H9 (cell line): ENCODE data around the gene GJA10. TPM values are rescaled to one million over a fixed set of nuclear protein-coding genes. Genes with fewer than 3 reads are reported as not detected.

Source experiments
- DNase-seq: peaks from one replicate; pipeline ENCODE4 v3.0.0-alpha.2; 2017
- H2AFZ ChIP-seq: one replicate; pipeline ENCODE4 v1.6.1; 2013; ENCODE audit warnings: mild to moderate bottlenecking, low read length, control low read depth, moderate library complexity
- H2AK5ac ChIP-seq: 2 replicates; pipeline ENCODE4 v1.6.1; 2013; ENCODE audit warnings: low read length, control low read depth, mixed read lengths; ENCODE audit not compliant: insufficient read length
- H2BK120ac ChIP-seq: one replicate; pipeline ENCODE4 v1.6.1; 2013; ENCODE audit warnings: low read depth, mild to moderate bottlenecking, low read length, control low read depth, inconsistent platforms; ENCODE audit not compliant: poor library complexity, severe bottlenecking
- H2BK12ac ChIP-seq: 2 replicates; pipeline ENCODE4 v1.6.1; 2013; ENCODE audit warnings: low read length, control low read depth, mixed read lengths, low read depth; ENCODE audit not compliant: insufficient read length
- H2BK15ac ChIP-seq: 2 replicates; pipeline ENCODE4 v1.6.1; 2013; ENCODE audit warnings: low read depth, low read length, control low read depth
- H2BK20ac ChIP-seq: one replicate; pipeline ENCODE4 v1.6.1; 2013; ENCODE audit warnings: low read depth, mild to moderate bottlenecking, low read length, control low read depth, inconsistent platforms; ENCODE audit not compliant: poor library complexity, severe bottlenecking
- H2BK5ac ChIP-seq: 2 replicates; pipeline ENCODE4 v1.6.1; 2013; ENCODE audit warnings: low read length, control low read depth, mixed read lengths; ENCODE audit not compliant: insufficient read length
- H3K14ac ChIP-seq: 2 replicates; pipeline ENCODE4 v1.6.1; 2013; ENCODE audit warnings: low read length, control low read depth; ENCODE audit not compliant: insufficient read depth
- H3K18ac ChIP-seq: 2 replicates; pipeline ENCODE4 v1.6.1; 2013; ENCODE audit warnings: low read depth, mild to moderate bottlenecking, mixed read lengths, low read length, control low read depth; ENCODE audit not compliant: insufficient read length
- H3K23ac ChIP-seq: 2 replicates; pipeline ENCODE4 v1.6.1; 2013; ENCODE audit warnings: low read length, control low read depth, mixed read lengths, low read depth; ENCODE audit not compliant: insufficient read length
- H3K23me2 ChIP-seq: 2 replicates; pipeline ENCODE4 v1.6.1; 2013; ENCODE audit warnings: low read depth, mild to moderate bottlenecking, mixed read lengths, low read length, control low read depth; ENCODE audit not compliant: insufficient read length, poor library complexity, severe bottlenecking
- H3K27ac ChIP-seq: 2 replicates; pipeline ENCODE4 v1.5.1; 2013; ENCODE audit warnings: low read length, control low read depth, mixed read lengths, low read depth; ENCODE audit not compliant: insufficient read length
- H3K27me3 ChIP-seq: 2 replicates; pipeline ENCODE4 v1.6.1; 2013; ENCODE audit warnings: low read length, control low read depth, inconsistent platforms; ENCODE audit not compliant: insufficient read depth
- H3K4ac ChIP-seq: 2 replicates; pipeline ENCODE4 v1.6.1; 2013; ENCODE audit warnings: low read depth, mild to moderate bottlenecking, control low read depth, inconsistent platforms, low read length, moderate library complexity
- H3K4me1 ChIP-seq: 2 replicates; pipeline ENCODE4 v1.6.1; 2013; ENCODE audit warnings: low read length, control low read depth, inconsistent platforms; ENCODE audit not compliant: insufficient read depth
- H3K4me2 ChIP-seq: 2 replicates; pipeline ENCODE4 v1.6.1; 2013; ENCODE audit warnings: low read length, control low read depth, mixed read lengths; ENCODE audit not compliant: insufficient read length, insufficient read depth
- H3K56ac ChIP-seq: 2 replicates; pipeline ENCODE4 v1.6.1; 2013; ENCODE audit warnings: low read depth, mild to moderate bottlenecking, mixed read lengths, low read length, control low read depth; ENCODE audit not compliant: insufficient read length
- H3K79me1 ChIP-seq: 2 replicates; pipeline ENCODE4 v1.6.1; 2013; ENCODE audit warnings: low read depth, mild to moderate bottlenecking, moderate library complexity, low read length, control low read depth, inconsistent platforms; ENCODE audit not compliant: insufficient read depth, poor library complexity, severe bottlenecking
- H3K79me2 ChIP-seq: 2 replicates; pipeline ENCODE4 v1.6.1; 2013; ENCODE audit warnings: low read length, control low read depth, inconsistent platforms; ENCODE audit not compliant: insufficient read depth
- H3K9ac ChIP-seq: 2 replicates; pipeline ENCODE4 v1.6.1; 2013; ENCODE audit warnings: low read length, control low read depth, mixed read lengths; ENCODE audit not compliant: insufficient read length; ENCODE audit errors: extremely low read depth
- H3K9me3 ChIP-seq: one replicate; pipeline ENCODE4 v1.6.1; 2013; ENCODE audit warnings: low read depth, low read length, inconsistent platforms; ENCODE audit not compliant: control insufficient read depth
- H3T11ph ChIP-seq: one replicate; pipeline ENCODE4 v1.6.1; 2013; ENCODE audit warnings: mild to moderate bottlenecking, low read length, control low read depth, inconsistent platforms
- H4K20me1 ChIP-seq: one replicate; pipeline ENCODE4 v1.6.1; 2013; ENCODE audit not compliant: control insufficient read depth, insufficient read length, insufficient read depth
- H4K5ac ChIP-seq: 2 replicates; pipeline ENCODE4 v1.6.1; 2013; ENCODE audit warnings: low read depth, mild to moderate bottlenecking, mixed read lengths, low read length, control low read depth; ENCODE audit not compliant: insufficient read length
- H4K8ac ChIP-seq: replicated peaks from 2 replicates; pipeline ENCODE4 v1.6.1; 2013; ENCODE audit warnings: low read length, control low read depth, mixed read lengths, low read depth; ENCODE audit not compliant: insufficient read length
- H4K91ac ChIP-seq: 2 replicates; pipeline ENCODE4 v1.6.1; 2013; ENCODE audit warnings: low read depth, mild to moderate bottlenecking, moderate library complexity, mixed read lengths, low read length, control low read depth; ENCODE audit not compliant: insufficient read length
- H3K27ac Mint-ChIP-seq, 3 experiments: 2 replicates in 2 of 3; 3 replicates in 1 of 3; pipeline ENCODE4 v1.8.0; 2020 to 2021; ENCODE audit warnings: mixed read lengths in 3 of 3, mild to moderate bottlenecking in 1 of 3, moderate library complexity in 1 of 3
- H3K27me3 Mint-ChIP-seq: 2 replicates; pipeline ENCODE4 v1.8.0; 2021; ENCODE audit warnings: low read depth, mild to moderate bottlenecking, moderate library complexity, mixed read lengths
- H3K36me3 Mint-ChIP-seq, 3 experiments: 2 replicates in 2 of 3; 3 replicates in 1 of 3; pipeline ENCODE4 v1.8.0; 2020 to 2021; ENCODE audit warnings: low read depth in 3 of 3, mixed read lengths in 3 of 3; ENCODE audit not compliant: insufficient read depth in 1 of 3
- H3K4me1 Mint-ChIP-seq, 2 experiments: 2 replicates each; pipeline ENCODE4 v1.8.0; 2020; ENCODE audit warnings: mixed read lengths in 2 of 2
- H3K4me3 Mint-ChIP-seq, 2 experiments: 2 replicates in 1 of 2; 3 replicates in 1 of 2; pipeline ENCODE4 v1.8.0; 2020 to 2021; ENCODE audit warnings: mild to moderate bottlenecking in 2 of 2, mixed read lengths in 2 of 2, moderate library complexity in 1 of 2
- H3K9me3 Mint-ChIP-seq, 2 experiments: 2 replicates in 1 of 2; 3 replicates in 1 of 2; pipeline ENCODE4 v1.8.0; 2020; ENCODE audit warnings: mild to moderate bottlenecking in 2 of 2, mixed read lengths in 2 of 2, moderate library complexity in 1 of 2
- CTCF ChIP-seq: fragments of 200-600 bp; sonication (generic); conservative IDR thresholded peaks from 3 replicates; pipeline ENCODE4 v1.8.0; 2021; ENCODE audit warnings: antibody characterized with exemption, mild to moderate bottlenecking
- WGBS: extraction: QIAGEN DNeasy Blood & Tissue Kit; methylation state at CpG from one replicate; pipeline ENCODE4 v1.1.7; 2013; ENCODE audit warnings: missing lambda C conversion rate, low lambda C conversion rate, mixed read lengths; ENCODE audit not compliant: insufficient read length; ENCODE audit errors: extremely low coverage; 5-methylcytosine and 5-hydroxymethylcytosine counted together
- total RNA-seq: library from RNA; stranded (reverse); gene quantifications from 2 replicates; pipeline ENCODE4 v1.2.1, GENCODE V29; 2021

Gene GJA10
- total RNA-seq, 1 experiment from 2014 or later = not detected

GRCh38 chr6:89862698-89863097, 31.6 kb upstream of the GJA10 start:
- H3K23me2 ChIP-seq = no peaks in the 10 kb centered on the region
- no peaks in the 10 kb centered on the region for H3K27me3 ChIP-seq
- H4K20me1 ChIP-seq = no peaks in the 10 kb centered on the region
- Mint-ChIP-seq H3K27ac (no peak overlapping the region), H3K4me3 (no peak overlapping the region), H3K36me3 (peaks cover 60 to 83% (median 82%) of the 10 kb centered on the region in 3 experiments), H3K27me3 (no peaks in the 10 kb centered on the region), H3K4me1 (no peaks in the 10 kb centered on the region), H3K9me3 (no peaks in the 10 kb centered on the region; a peak in 1 of 5 replicates)
- H2BK12ac ChIP-seq = no peak overlapping the region
- H4K5ac ChIP-seq = no peak overlapping the region
- H4K8ac ChIP-seq = no peak overlapping the region
- no peaks in the 10 kb centered on the region for H3K79me1 ChIP-seq
- H2BK5ac ChIP-seq = no peak overlapping the region
- H3K4me2 ChIP-seq = no peak overlapping the region
- no peak overlapping the region for H3K18ac ChIP-seq
- no peak overlapping the region for H2AFZ ChIP-seq
- no peak for TF ChIP-seq CTCF
- H3K9me3 ChIP-seq = no peaks in the 10 kb centered on the region
- no peak for DNase-seq
- no peak overlapping the region for H3K56ac ChIP-seq
- H3K9ac ChIP-seq = no peak overlapping the region
- H3K23ac ChIP-seq = no peak overlapping the region
- no peaks in the 10 kb centered on the region for H3K79me2 ChIP-seq
- no peak overlapping the region for H3T11ph ChIP-seq
- no peak overlapping the region for H2AK5ac ChIP-seq
- H3K4ac ChIP-seq = no peak overlapping the region
- no CpG with 5 or more reads among the region's 2 CpGs for WGBS
- H2BK20ac ChIP-seq = no peak overlapping the region
- H3K14ac ChIP-seq = no peak overlapping the region
- H2BK15ac ChIP-seq = no peak overlapping the region
- H4K91ac ChIP-seq = no peak overlapping the region
- no peak overlapping the region for H3K27ac ChIP-seq
- H2BK120ac ChIP-seq = no peak overlapping the region
- no peaks in the 10 kb centered on the region for H3K4me1 ChIP-seq
